ENCODE data around the gene BTK. TPM values are rescaled to one million over a fixed set of nuclear protein-coding genes. Genes with fewer than 3 reads are reported as not detected.

Gene BTK
- total RNA-seq (2014; rRNA removed; shearing (Covaris generic)): not detected in 2 replicates

- H3K27ac ChIP-seq: no peak within 1 kb of the TSS
- no peak for DNase-seq (ENCODE audit: low read depth in 1 of 2, low spot score in 2 of 2)
Measured at GRCh38 chrX:101385795-101386541, at the start of gene BTK. Gene BTK (minus strand): TSS chrX:101386191. CDS start chrX:101375284, 10,907 bp downstream.

GRCh38 chrX:101430457-101431078 is 44.6 kb upstream of the BTK start:
- peak overlapping the region; percentile 79 for H3K27ac ChIP-seq
- DNase-seq (ENCODE audit: low read depth in 1 of 2, low spot score in 2 of 2): peak in 1 of 2 experiments; percentile 59

More at GRCh38 chrX:101385795-101386541, at the start of gene BTK:
- Histone ChIP-seq H3K27me3 (replicated peaks) (no peaks in the 10 kb centered on the region), H3K4me3 (no peak within 1 kb of the TSS), H3K36me3 (no peaks in the 10 kb centered on the region), H3K4me1 (replicated peaks) (no peaks in the 10 kb centered on the region), H3K9me3 (replicated peaks) (no peaks in the 10 kb centered on the region)

GRCh38 chrX:101429934-101430333 is 43.9 kb upstream of the BTK start:
- Histone ChIP-seq H3K27me3 (replicated peaks) (no peaks in the 10 kb centered on the region), H3K27ac (peak overlapping the region; percentile 79), H3K36me3 (no peaks in the 10 kb centered on the region), H3K4me3 (no peak overlapping the region), H3K9me3 (replicated peaks) (no peaks in the 10 kb centered on the region), H3K4me1 (replicated peaks) (peaks cover 19% of the 10 kb centered on the region)
- peak in 1 of 2 experiments; percentile 38 for DNase-seq (ENCODE audit: low read depth in 1 of 2, low spot score in 2 of 2)

More at GRCh38 chrX:101430457-101431078, 44.6 kb upstream of the BTK start:
- H3K4me3 ChIP-seq: no peak overlapping the region
- H3K9me3 ChIP-seq (replicated peaks): no peaks in the 10 kb centered on the region
- H3K27me3 ChIP-seq (replicated peaks): no peaks in the 10 kb centered on the region
- peaks cover 19% of the 10 kb centered on the region for H3K4me1 ChIP-seq (replicated peaks)
- H3K36me3 ChIP-seq: no peaks in the 10 kb centered on the region

GRCh38 chrX:101427954-101428353 is 42.0 kb upstream of the BTK start:
- no peaks in the 10 kb centered on the region for H3K27me3 ChIP-seq (replicated peaks)
- no peaks in the 10 kb centered on the region for H3K9me3 ChIP-seq (replicated peaks)
- no peak overlapping the region for H3K4me3 ChIP-seq
- no peaks in the 10 kb centered on the region for H3K36me3 ChIP-seq
- H3K4me1 ChIP-seq (replicated peaks): peaks cover 19% of the 10 kb centered on the region
- no peak overlapping the region for H3K27ac ChIP-seq
- DNase-seq (ENCODE audit: low read depth in 1 of 2, low spot score in 2 of 2): no peak

GRCh38 chrX:101419489-101419888 is 33.5 kb upstream of the BTK start:
- DNase-seq (ENCODE audit: low read depth in 1 of 2, low spot score in 2 of 2): no peak
- H3K27me3 ChIP-seq (replicated peaks): no peaks in the 10 kb centered on the region

GRCh38 chrX:101417981-101418841 is 32.2 kb upstream of the BTK start:
- Histone ChIP-seq H3K27ac (peak overlapping the region; percentile 85), H3K27me3 (replicated peaks) (no peaks in the 10 kb centered on the region), H3K9me3 (replicated peaks) (no peaks in the 10 kb centered on the region), H3K4me3 (peak overlapping the region; percentile 44), H3K4me1 (replicated peaks) (peaks cover 13% of the 10 kb centered on the region), H3K36me3 (peaks cover 5% of the 10 kb centered on the region; the same call in 1 of the 2 replicates)
- DNase-seq (ENCODE audit: low read depth in 1 of 2, low spot score in 2 of 2): peak; percentile 44 to 53

More at GRCh38 chrX:101419489-101419888, 33.5 kb upstream of the BTK start:
- Histone ChIP-seq H3K27ac (no peak overlapping the region), H3K9me3 (replicated peaks) (no peaks in the 10 kb centered on the region), H3K4me3 (no peak overlapping the region), H3K36me3 (0 out of 2 replicates have a peak, but pooled peaks cover 4% of the 10 kb centered on the region), H3K4me1 (replicated peaks) (peaks cover 13% of the 10 kb centered on the region)

GRCh38 chrX:101417190-101417589 is 31.2 kb upstream of the BTK start:
- Histone ChIP-seq H3K4me3 (no peak overlapping the region), H3K27ac (no peak overlapping the region), H3K27me3 (replicated peaks) (no peaks in the 10 kb centered on the region), H3K36me3 (peaks cover 10% of the 10 kb centered on the region), H3K4me1 (replicated peaks) (peaks cover 13% of the 10 kb centered on the region), H3K9me3 (replicated peaks) (no peaks in the 10 kb centered on the region)
- no peak for DNase-seq (ENCODE audit: low read depth in 1 of 2, low spot score in 2 of 2)

GRCh38 chrX:101416691-101417090 is 30.7 kb upstream of the BTK start:
- Histone ChIP-seq H3K27me3 (replicated peaks) (no peaks in the 10 kb centered on the region), H3K9me3 (replicated peaks) (no peaks in the 10 kb centered on the region), H3K27ac (no peak overlapping the region), H3K4me3 (no peak overlapping the region), H3K4me1 (replicated peaks) (peaks cover 13% of the 10 kb centered on the region), H3K36me3 (peaks cover 10% of the 10 kb centered on the region)
- no peak for DNase-seq (ENCODE audit: low read depth in 1 of 2, low spot score in 2 of 2)

GRCh38 chrX:101415180-101416145 is 29.5 kb upstream of the BTK start:
- peak; percentile 42 to 53 for DNase-seq (ENCODE audit: low read depth in 1 of 2, low spot score in 2 of 2)
- Histone ChIP-seq H3K4me3 (no peak overlapping the region), H3K9me3 (replicated peaks) (no peaks in the 10 kb centered on the region), H3K4me1 (replicated peaks) (peaks cover 13% of the 10 kb centered on the region), H3K36me3 (peaks cover 10% of the 10 kb centered on the region), H3K27me3 (replicated peaks) (no peaks in the 10 kb centered on the region), H3K27ac (no peak overlapping the region)

- H3K27me3 ChIP-seq (replicated peaks): no peaks in the 10 kb centered on the region
- no peak overlapping the region for H3K4me3 ChIP-seq
- H3K27ac ChIP-seq: no peak overlapping the region
- H3K36me3 ChIP-seq: peaks cover 10% of the 10 kb centered on the region
- H3K4me1 ChIP-seq (replicated peaks): peaks cover 5% of the 10 kb centered on the region
- no peak for DNase-seq (ENCODE audit: low read depth in 1 of 2, low spot score in 2 of 2)
- H3K9me3 ChIP-seq (replicated peaks): no peaks in the 10 kb centered on the region
Measured at GRCh38 chrX:101411984-101412383, 26.0 kb upstream of the BTK start.

GRCh38 chrX:101410461-101410860 is 24.5 kb upstream of the BTK start:
- Histone ChIP-seq H3K27me3 (replicated peaks) (no peaks in the 10 kb centered on the region), H3K36me3 (peaks cover 10% of the 10 kb centered on the region), H3K4me3 (no peak overlapping the region), H3K9me3 (replicated peaks) (no peaks in the 10 kb centered on the region), H3K4me1 (replicated peaks) (no peaks in the 10 kb centered on the region; the same call in 1 of the 2 replicates), H3K27ac (no peak overlapping the region)
- no peak for DNase-seq (ENCODE audit: low read depth in 1 of 2, low spot score in 2 of 2)

- Histone ChIP-seq H3K4me1 (replicated peaks) (no peaks in the 10 kb centered on the region), H3K27me3 (replicated peaks) (no peaks in the 10 kb centered on the region)
- no peak for DNase-seq (ENCODE audit: low read depth in 1 of 2, low spot score in 2 of 2)
Measured at GRCh38 chrX:101409043-101409442, 23.1 kb upstream of the BTK start.

GRCh38 chrX:101408532-101408841 is 22.5 kb upstream of the BTK start:
- no peaks in the 10 kb centered on the region for H3K4me1 ChIP-seq (replicated peaks)
- peak overlapping the region; percentile 97 for H3K27ac ChIP-seq

More at GRCh38 chrX:101409043-101409442, 23.1 kb upstream of the BTK start:
- Histone ChIP-seq H3K9me3 (replicated peaks) (no peaks in the 10 kb centered on the region), H3K27ac (peak overlapping the region; percentile 97), H3K36me3 (peaks cover 6% of the 10 kb centered on the region), H3K4me3 (peak overlapping the region; percentile 59)

More at GRCh38 chrX:101408532-101408841, 22.5 kb upstream of the BTK start:
- H3K36me3 ChIP-seq: peaks cover 6% of the 10 kb centered on the region
- no peaks in the 10 kb centered on the region for H3K9me3 ChIP-seq (replicated peaks)
- DNase-seq (ENCODE audit: low read depth in 1 of 2, low spot score in 2 of 2): no peak
- H3K27me3 ChIP-seq (replicated peaks): no peaks in the 10 kb centered on the region
- H3K4me3 ChIP-seq: peak overlapping the region; percentile 59

All from SJSA1 (cell line).